ENCODE measurements around the gene OAT. TPM values are rescaled to one million over a fixed set of nuclear protein-coding genes. Genes with fewer than 3 reads are reported as not detected.

The OAT gene
- total and polyA plus RNA-seq, 4 donors: 25.1 to 255 (median 69.1) TPM

- TF ChIP-seq, protein P1, sequence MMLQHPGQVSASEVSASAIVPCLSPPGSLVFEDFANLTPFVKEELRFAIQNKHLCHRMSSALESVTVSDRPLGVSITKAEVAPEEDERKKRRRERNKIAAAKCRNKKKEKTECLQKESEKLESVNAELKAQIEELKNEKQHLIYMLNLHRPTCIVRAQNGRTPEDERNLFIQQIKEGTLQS (IDR thresholded peaks at IDR 0.05): no peak
Observed at GRCh38 chr10:124376411-124376810, 42.3 kb downstream of the OAT start (continued).

DNA sequence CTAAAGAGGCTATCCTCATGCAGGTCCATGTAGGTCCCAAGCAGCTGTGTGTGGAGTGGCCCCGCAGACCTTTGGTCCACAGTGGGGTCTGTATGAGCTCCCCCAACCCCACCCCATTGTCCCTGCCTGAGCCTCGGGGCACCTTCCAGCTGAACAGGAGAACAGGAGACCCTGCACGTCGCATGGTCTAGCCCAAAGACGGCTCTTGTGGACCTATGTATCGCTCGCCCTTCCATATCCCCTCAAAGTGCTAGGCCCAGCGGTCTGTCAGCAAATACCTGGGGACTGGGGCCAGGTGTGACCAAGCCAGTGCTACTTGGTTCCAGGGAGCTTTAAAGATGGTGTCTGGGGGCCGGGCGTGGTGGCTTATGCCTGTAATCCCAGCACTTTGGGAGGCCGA, 43.0 kb downstream of the OAT start:
- no peak for TF ChIP-seq ZBTB33 (IDR thresholded peaks at IDR 0.05)
- no peak for TF ChIP-seq RAD21 (IDR thresholded peaks at IDR 0.05)
- no peak for TF ChIP-seq MAX (IDR thresholded peaks at IDR 0.05)
- TF ChIP-seq GABPA (IDR thresholded peaks at IDR 0.05 in 1 of 2, conservative IDR thresholded peaks at IDR 0.05 in 1 of 2): no peak
- TF ChIP-seq EGR1 (IDR thresholded peaks at IDR 0.05; ENCODE audit: low read depth in 2 of 2): no peak
- TF ChIP-seq FOXA1 (IDR thresholded peaks at IDR 0.05): no peak
- TF ChIP-seq YY1 (IDR thresholded peaks at IDR 0.05): no peak
- no peak for TF ChIP-seq JUND (IDR thresholded peaks at IDR 0.05)
- no peak for TF ChIP-seq RXRA (IDR thresholded peaks at IDR 0.05)
- no peak for TF ChIP-seq HNF4G (IDR thresholded peaks at IDR 0.05)
- no peak for TF ChIP-seq CTCF (IDR thresholded peaks at IDR 0.05; ENCODE audit: low read depth, low read length, missing input control)
- no peak for TF ChIP-seq HNF4A (conservative IDR thresholded peaks at IDR 0.05)
- TF ChIP-seq NR2F2 (IDR thresholded peaks at IDR 0.05): no peak
- peaks cover 0 to 11% (median 1%) of the 10 kb centered on the region in 4 donors for H3K27me3 ChIP-seq (ENCODE audit: control insufficient read depth in 4 of 4, insufficient read depth in 4 of 4, low read length in 3 of 4)
- DNase-seq (ENCODE audit: low spot score): no peak
- no peaks in the 10 kb centered on the region for H3K9me3 ChIP-seq (ENCODE audit: control insufficient read depth in 4 of 4, low read length in 3 of 4)
- no peak overlapping the region for H3K4me3 ChIP-seq (ENCODE audit: low read depth in 1 of 3, low read length in 3 of 3)
- no peaks in the 10 kb centered on the region for H3K36me3 ChIP-seq (ENCODE audit: control insufficient read depth in 4 of 4, insufficient read depth in 3 of 4, low read depth in 1 of 4, low read length in 3 of 4)
- 91% methylated on average over 11 of the region's 11 CpGs for WGBS
- no peak overlapping the region for H3K27ac ChIP-seq (ENCODE audit: low read depth in 1 of 2, low read length in 2 of 2)
- no peak overlapping the region for H3K9ac ChIP-seq (ENCODE audit: low read depth in 1 of 2, low read length in 2 of 2)
- no peaks in the 10 kb centered on the region for H3K4me1 ChIP-seq (ENCODE audit: control insufficient read depth in 4 of 4, insufficient read depth in 4 of 4, low read length in 3 of 4)

GRCh38 chr10:124375353-124375614, 43.4 kb downstream of the OAT start:
- TF ChIP-seq NR2F2 (IDR thresholded peaks at IDR 0.05): no peak
- no peak for TF ChIP-seq SP1 (IDR thresholded peaks at IDR 0.05)
- no peak for TF ChIP-seq GABPA (IDR thresholded peaks at IDR 0.05 in 1 of 2, conservative IDR thresholded peaks at IDR 0.05 in 1 of 2)
- TF ChIP-seq FOXA2 (IDR thresholded peaks at IDR 0.05): no peak
- TF ChIP-seq TAF1 (conservative IDR thresholded peaks at IDR 0.05): no peak
- no peak for TF ChIP-seq JUND (IDR thresholded peaks at IDR 0.05)
- TF ChIP-seq FOXA1 (IDR thresholded peaks at IDR 0.05): no peak
- TF ChIP-seq YY1 (IDR thresholded peaks at IDR 0.05): no peak
- TF ChIP-seq, protein P2, sequence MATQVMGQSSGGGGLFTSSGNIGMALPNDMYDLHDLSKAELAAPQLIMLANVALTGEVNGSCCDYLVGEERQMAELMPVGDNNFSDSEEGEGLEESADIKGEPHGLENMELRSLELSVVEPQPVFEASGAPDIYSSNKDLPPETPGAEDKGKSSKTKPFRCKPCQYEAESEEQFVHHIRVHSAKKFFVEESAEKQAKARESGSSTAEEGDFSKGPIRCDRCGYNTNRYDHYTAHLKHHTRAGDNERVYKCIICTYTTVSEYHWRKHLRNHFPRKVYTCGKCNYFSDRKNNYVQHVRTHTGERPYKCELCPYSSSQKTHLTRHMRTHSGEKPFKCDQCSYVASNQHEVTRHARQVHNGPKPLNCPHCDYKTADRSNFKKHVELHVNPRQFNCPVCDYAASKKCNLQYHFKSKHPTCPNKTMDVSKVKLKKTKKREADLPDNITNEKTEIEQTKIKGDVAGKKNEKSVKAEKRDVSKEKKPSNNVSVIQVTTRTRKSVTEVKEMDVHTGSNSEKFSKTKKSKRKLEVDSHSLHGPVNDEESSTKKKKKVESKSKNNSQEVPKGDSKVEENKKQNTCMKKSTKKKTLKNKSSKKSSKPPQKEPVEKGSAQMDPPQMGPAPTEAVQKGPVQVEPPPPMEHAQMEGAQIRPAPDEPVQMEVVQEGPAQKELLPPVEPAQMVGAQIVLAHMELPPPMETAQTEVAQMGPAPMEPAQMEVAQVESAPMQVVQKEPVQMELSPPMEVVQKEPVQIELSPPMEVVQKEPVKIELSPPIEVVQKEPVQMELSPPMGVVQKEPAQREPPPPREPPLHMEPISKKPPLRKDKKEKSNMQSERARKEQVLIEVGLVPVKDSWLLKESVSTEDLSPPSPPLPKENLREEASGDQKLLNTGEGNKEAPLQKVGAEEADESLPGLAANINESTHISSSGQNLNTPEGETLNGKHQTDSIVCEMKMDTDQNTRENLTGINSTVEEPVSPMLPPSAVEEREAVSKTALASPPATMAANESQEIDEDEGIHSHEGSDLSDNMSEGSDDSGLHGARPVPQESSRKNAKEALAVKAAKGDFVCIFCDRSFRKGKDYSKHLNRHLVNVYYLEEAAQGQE (IDR thresholded peaks at IDR 0.05): no peak
- TF ChIP-seq ZBTB33 (IDR thresholded peaks at IDR 0.05): no peak
- no peak for TF ChIP-seq RXRA (IDR thresholded peaks at IDR 0.05)
- no peak for TF ChIP-seq CTCF (IDR thresholded peaks at IDR 0.05; ENCODE audit: low read depth, low read length, missing input control)
- no peak for TF ChIP-seq HNF4G (IDR thresholded peaks at IDR 0.05)
- TF ChIP-seq EGR1 (IDR thresholded peaks at IDR 0.05; ENCODE audit: low read depth in 2 of 2): no peak
- TF ChIP-seq MAX (IDR thresholded peaks at IDR 0.05): no peak
- TF ChIP-seq HNF4A (conservative IDR thresholded peaks at IDR 0.05): no peak
- Histone ChIP-seq H3K9ac (ENCODE audit: low read depth in 1 of 2, low read length in 2 of 2) (no peak overlapping the region), H3K4me3 (ENCODE audit: low read depth in 1 of 3, low read length in 3 of 3) (no peak overlapping the region), H3K27ac (ENCODE audit: low read depth in 1 of 2, low read length in 2 of 2) (no peak overlapping the region), H3K9me3 (ENCODE audit: control insufficient read depth in 4 of 4, low read length in 3 of 4) (no peaks in the 10 kb centered on the region), H3K36me3 (ENCODE audit: control insufficient read depth in 4 of 4, insufficient read depth in 3 of 4, low read depth in 1 of 4, low read length in 3 of 4) (no peaks in the 10 kb centered on the region), H3K4me1 (ENCODE audit: control insufficient read depth in 4 of 4, insufficient read depth in 4 of 4, low read length in 3 of 4) (no peaks in the 10 kb centered on the region), H3K27me3 (ENCODE audit: control insufficient read depth in 4 of 4, insufficient read depth in 4 of 4, low read length in 3 of 4) (peaks cover 0 to 7% (median under 1%) of the 10 kb centered on the region in 4 donors)
- no peak for DNase-seq (ENCODE audit: low spot score)
- WGBS: 93% methylated on average over 5 of the region's 5 CpGs
